ENCODE data around the gene DCAF5.

- TF ChIP-seq CTCF (optimal IDR thresholded peaks at IDR 0.05 in 1 of 3, IDR thresholded peaks at IDR 0.05 in 1 of 3, conservative IDR thresholded peaks at IDR 0.05 in 1 of 3; ENCODE audit: extremely low read depth in 1 of 3, insufficient read depth in 2 of 3, low read length in 3 of 3) (no peak), EZH2 (IDR thresholded peaks at IDR 0.05; ENCODE audit: low read length) (no peak)
Observed at GRCh38 chr14:69068744-69069421, 84.0 kb downstream of the DCAF5 start.
